GM12873 (cell line): ENCODE measurements around the gene OR1S2.

ENCODE experiments used
- CTCF ChIP-seq: IDR thresholded peaks from 2 replicates; pipeline ENCODE4 v1.5.1; 2012; ENCODE audit warnings: low read depth, mild to moderate bottlenecking, moderate library complexity, low read length, control low read depth; ENCODE audit not compliant: insufficient read depth; ENCODE audit errors: missing control alignments

OR1S2 gene

GRCh38 chr11:58195939-58196338 lies 8.0 kb downstream of the OR1S2 start:
- TF ChIP-seq CTCF = no peak

- TF ChIP-seq CTCF = no peak
Observed at GRCh38 chr11:58193391-58193790, 10.6 kb downstream of the OR1S2 start.

- TF ChIP-seq CTCF = no peak
Observed at GRCh38 chr11:58192229-58192628, 11.7 kb downstream of the OR1S2 start.

GRCh38 chr11:58188770-58189169 lies 15.2 kb downstream of the OR1S2 start, which contains the start of gene OR9Q2:
Gene OR9Q2 (plus strand): TSS chr11:58189070. CDS start chr11:58190491, 1,421 bp downstream.
- TF ChIP-seq CTCF = no peak

- no peak for TF ChIP-seq CTCF
Observed at GRCh38 chr11:58186938-58187337, 17.0 kb downstream of the OR1S2 start.

GRCh38 chr11:58179648-58180047 lies 24.3 kb downstream of the OR1S2 start:
- TF ChIP-seq CTCF = no peak

GRCh38 chr11:58178444-58178843 lies 25.5 kb downstream of the OR1S2 start:
- TF ChIP-seq CTCF = no peak
